ENCODE data around the gene COX10. TPM values are rescaled to one million over a fixed set of nuclear protein-coding genes. Genes with fewer than 3 reads are reported as not detected.
"Not testable (repeated sequence)": the region's sequence is repeated elsewhere in the genome, so short reads cannot be mapped to it uniquely, and the experiment has no call there.

Gene COX10
- total RNA-seq, 2 experiments from 2014 or later: 24.0 to 29.6 TPM

DNA sequence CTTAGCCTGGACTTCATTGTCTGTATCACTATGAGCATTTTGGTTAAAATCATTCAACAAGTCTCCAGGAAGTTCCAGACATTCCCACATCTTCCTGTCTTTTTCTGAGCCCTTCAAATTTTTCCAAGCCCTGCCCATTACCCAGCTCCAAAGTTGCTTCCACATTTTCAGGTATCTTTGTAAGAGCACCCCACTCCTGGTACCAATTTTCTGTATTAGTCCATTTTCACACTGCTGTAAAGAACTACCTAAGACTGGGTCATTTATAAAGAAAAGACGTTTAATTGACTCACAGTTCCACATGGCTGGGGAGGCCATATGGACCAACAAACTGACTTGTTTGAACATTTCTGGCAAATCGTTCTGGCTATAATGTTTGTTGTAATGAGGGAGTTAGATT, 100.0 kb downstream of the COX10 start:
- DNase-seq: no peak
- peaks cover 11% of the 10 kb centered on the region for H3K4me1 Mint-ChIP-seq
- no peak overlapping the region for H3K27ac Mint-ChIP-seq
- peaks cover 49% of the 10 kb centered on the region for H3K36me3 Mint-ChIP-seq (ENCODE audit: low read depth)
- POLR2A ChIA-PET: no interaction called here
- CTCF ChIA-PET: no interaction called here
- peaks cover 29% of the 10 kb centered on the region for H3K9me3 Mint-ChIP-seq
- no peak overlapping the region for H3K4me3 Mint-ChIP-seq
- H3K27me3 Mint-ChIP-seq: no peaks in the 10 kb centered on the region

- ChIA-PET POLR2A (no interaction called here), CTCF (no interaction called here)
- Mint-ChIP-seq H3K36me3 (ENCODE audit: low read depth) (peaks cover 45% of the 10 kb centered on the region), H3K4me1 (peaks cover 11% of the 10 kb centered on the region), H3K4me3 (no peak overlapping the region), H3K27me3 (no peaks in the 10 kb centered on the region), H3K27ac (no peak overlapping the region), H3K9me3 (peaks cover 29% of the 10 kb centered on the region)
- DNase-seq: no peak
Observed at GRCh38 chr17:14169901-14170300, 100.6 kb downstream of the COX10 start.

DNA sequence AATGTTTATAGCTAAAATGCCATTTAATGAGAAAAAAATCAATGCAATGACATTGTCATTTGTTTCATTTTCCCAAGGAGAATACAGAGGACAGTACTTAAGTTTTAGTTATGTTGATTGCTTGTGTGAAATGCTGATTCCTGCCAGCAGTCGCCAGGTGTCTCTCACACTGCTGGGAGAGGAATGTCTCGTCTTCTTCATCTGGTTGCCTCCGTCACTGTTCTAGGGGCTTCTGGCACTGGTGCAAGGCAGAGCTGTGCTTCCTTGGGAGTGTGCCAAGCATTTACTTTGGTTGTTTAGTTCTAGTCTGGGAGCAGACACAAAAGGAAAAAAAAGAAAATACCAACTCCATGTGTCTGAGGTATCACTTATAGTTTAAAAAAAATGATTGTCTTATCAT, 107.7 kb downstream of the COX10 start:
- H3K9me3 Mint-ChIP-seq: not testable (repeated sequence)

DNA sequence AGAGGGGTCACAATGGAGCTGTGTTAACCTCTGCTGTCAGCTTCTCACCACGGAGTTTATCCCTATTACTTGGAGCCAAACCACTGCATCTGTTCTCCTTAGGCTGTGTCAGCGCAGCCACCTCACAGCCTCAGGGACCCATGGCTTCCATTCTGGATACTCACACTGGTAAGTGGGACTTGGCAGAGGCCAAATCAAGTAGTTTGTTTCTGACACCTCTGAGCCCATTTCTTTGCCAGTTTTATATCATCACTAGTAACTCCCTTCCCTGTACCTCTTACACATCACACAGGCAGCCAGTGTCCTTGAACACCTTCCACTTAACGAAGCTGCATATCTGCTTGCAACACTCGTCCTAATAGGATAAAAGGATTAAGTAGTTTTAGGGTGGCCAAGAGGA, 108.5 kb downstream of the COX10 start:
- POLR2A ChIA-PET; H3K9me3 Mint-ChIP-seq; CTCF ChIA-PET; H3K4me1 Mint-ChIP-seq; H3K27me3 Mint-ChIP-seq; H3K27ac Mint-ChIP-seq; H3K4me3 Mint-ChIP-seq; H3K36me3 Mint-ChIP-seq (ENCODE audit: low read depth); DNase-seq: not testable (repeated sequence)

More for the DNA sequence above, 107.7 kb downstream of the COX10 start:
- POLR2A ChIA-PET; H3K4me3 Mint-ChIP-seq; CTCF ChIA-PET; DNase-seq; H3K36me3 Mint-ChIP-seq (ENCODE audit: low read depth); H3K27me3 Mint-ChIP-seq; H3K27ac Mint-ChIP-seq; H3K4me1 Mint-ChIP-seq: not testable (repeated sequence)

DNA sequence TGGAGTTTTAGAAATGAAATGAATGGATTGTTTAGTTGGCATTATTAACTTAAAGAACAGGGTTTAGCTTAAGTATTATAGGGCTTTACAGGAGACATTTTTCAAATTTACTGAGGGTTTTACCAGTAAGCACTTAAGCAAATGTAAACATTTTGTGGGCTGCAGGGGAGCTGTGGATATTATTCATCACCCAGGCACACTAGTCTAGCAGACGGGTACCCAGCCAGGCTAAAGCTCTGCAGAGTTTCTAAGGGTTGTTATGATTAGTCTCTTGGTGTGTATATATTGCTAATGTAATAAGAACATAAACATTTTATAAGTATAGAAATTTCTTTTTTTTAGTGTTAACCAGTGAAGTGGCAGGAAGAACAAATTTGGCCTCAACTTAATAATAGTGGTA, 110.6 kb downstream of the COX10 start:
- H3K4me3 Mint-ChIP-seq, H3K4me1 Mint-ChIP-seq, H3K27ac Mint-ChIP-seq, H3K27me3 Mint-ChIP-seq, CTCF ChIA-PET, DNase-seq, POLR2A ChIA-PET, H3K9me3 Mint-ChIP-seq: not testable (repeated sequence)
- peaks cover 10% of the 10 kb centered on the region for H3K36me3 Mint-ChIP-seq (ENCODE audit: low read depth)

GRCh38 chr17:14182084-14182483, 112.8 kb downstream of the COX10 start:
- DNase-seq, H3K9me3 Mint-ChIP-seq, POLR2A ChIA-PET: not testable (repeated sequence)

GRCh38 chr17:14184536-14184935, 115.2 kb downstream of the COX10 start:
- H3K4me3 Mint-ChIP-seq, CTCF ChIA-PET, H3K9me3 Mint-ChIP-seq, POLR2A ChIA-PET, DNase-seq, H3K27me3 Mint-ChIP-seq, H3K4me1 Mint-ChIP-seq, H3K27ac Mint-ChIP-seq: not testable (repeated sequence)
- peaks cover 10% of the 10 kb centered on the region for H3K36me3 Mint-ChIP-seq (ENCODE audit: low read depth)

More at GRCh38 chr17:14182084-14182483, 112.8 kb downstream of the COX10 start:
- not testable (repeated sequence) for H3K27me3 Mint-ChIP-seq, H3K27ac Mint-ChIP-seq, H3K4me3 Mint-ChIP-seq, H3K4me1 Mint-ChIP-seq
- CTCF ChIA-PET: interaction anchor here (1.3 kb wide), 1 partner anchor 17 kb away, joined by 5 read pairs; no protein-coding TSS in a partner anchor
- peaks cover 10% of the 10 kb centered on the region for H3K36me3 Mint-ChIP-seq (ENCODE audit: low read depth)

- POLR2A ChIA-PET, H3K27ac Mint-ChIP-seq, DNase-seq, H3K4me3 Mint-ChIP-seq, H3K27me3 Mint-ChIP-seq, CTCF ChIA-PET, H3K9me3 Mint-ChIP-seq: not testable (repeated sequence)
- H3K36me3 Mint-ChIP-seq (ENCODE audit: low read depth): peaks cover 18% of the 10 kb centered on the region
- H3K4me1 Mint-ChIP-seq: peaks cover 17% of the 10 kb centered on the region
Observed at GRCh38 chr17:14186443-14186842, 117.1 kb downstream of the COX10 start.

- DNase-seq, H3K27me3 Mint-ChIP-seq, H3K4me3 Mint-ChIP-seq, POLR2A ChIA-PET, H3K27ac Mint-ChIP-seq, CTCF ChIA-PET: not testable (repeated sequence)
- H3K36me3 Mint-ChIP-seq (ENCODE audit: low read depth): peaks cover 30% of the 10 kb centered on the region
- peaks cover 11% of the 10 kb centered on the region for H3K9me3 Mint-ChIP-seq
- peaks cover 45% of the 10 kb centered on the region for H3K4me1 Mint-ChIP-seq
Observed at GRCh38 chr17:14190774-14191173, 121.5 kb downstream of the COX10 start.

DNA sequence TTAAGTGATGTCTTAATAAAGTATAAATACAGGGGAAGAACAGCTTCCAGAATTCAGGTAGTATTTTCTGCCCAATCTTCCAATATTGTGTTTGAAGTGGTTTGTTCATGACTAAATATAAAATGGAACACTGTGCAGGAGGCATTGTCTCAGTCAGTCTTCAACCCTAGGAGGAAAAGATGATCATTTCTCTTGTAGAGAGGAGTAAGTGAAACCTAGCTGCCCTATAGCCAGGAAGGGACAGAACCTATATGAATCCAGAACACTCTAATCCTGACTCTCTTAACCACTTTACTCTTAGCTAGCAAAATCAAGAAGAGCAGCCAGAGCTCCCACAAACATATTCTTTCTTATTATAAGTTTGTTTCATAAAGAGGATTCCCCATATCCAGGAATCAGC, 122.2 kb downstream of the COX10 start:
- POLR2A ChIA-PET, DNase-seq, H3K4me3 Mint-ChIP-seq, H3K27me3 Mint-ChIP-seq, CTCF ChIA-PET: not testable (repeated sequence)
- H3K27ac Mint-ChIP-seq: peak overlapping the region; percentile 31
- H3K9me3 Mint-ChIP-seq: peaks cover 11% of the 10 kb centered on the region
- peaks cover 52% of the 10 kb centered on the region for H3K4me1 Mint-ChIP-seq
- peaks cover 36% of the 10 kb centered on the region for H3K36me3 Mint-ChIP-seq (ENCODE audit: low read depth)

DNA sequence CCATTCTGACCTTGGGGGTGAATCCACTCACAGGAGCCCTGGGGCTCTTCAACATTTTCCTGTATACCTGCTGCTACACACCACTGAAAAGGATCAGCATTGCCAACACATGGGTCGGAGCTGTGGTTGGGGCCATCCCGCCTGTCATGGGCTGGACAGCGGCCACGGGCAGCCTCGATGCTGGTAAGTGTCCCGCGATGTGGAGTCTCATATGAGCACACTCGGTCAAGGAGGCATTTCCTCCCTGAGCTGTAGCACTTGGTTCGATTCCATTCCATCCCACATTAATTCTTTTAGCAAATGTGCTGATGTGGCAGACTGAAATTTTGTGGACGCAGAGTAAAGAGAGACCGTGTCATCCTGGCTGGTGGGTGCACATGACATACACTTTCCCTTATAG, 122.7 kb downstream of the COX10 start:
- peaks cover 58% of the 10 kb centered on the region for H3K4me1 Mint-ChIP-seq
- peak overlapping the region; percentile 77 for H3K27ac Mint-ChIP-seq
- peak overlapping the region; percentile 42 for H3K4me3 Mint-ChIP-seq
- H3K9me3 Mint-ChIP-seq: peaks cover 11% of the 10 kb centered on the region
- DNase-seq, H3K27me3 Mint-ChIP-seq, CTCF ChIA-PET, POLR2A ChIA-PET: not testable (repeated sequence)
- peaks cover 41% of the 10 kb centered on the region for H3K36me3 Mint-ChIP-seq (ENCODE audit: low read depth)

DNA sequence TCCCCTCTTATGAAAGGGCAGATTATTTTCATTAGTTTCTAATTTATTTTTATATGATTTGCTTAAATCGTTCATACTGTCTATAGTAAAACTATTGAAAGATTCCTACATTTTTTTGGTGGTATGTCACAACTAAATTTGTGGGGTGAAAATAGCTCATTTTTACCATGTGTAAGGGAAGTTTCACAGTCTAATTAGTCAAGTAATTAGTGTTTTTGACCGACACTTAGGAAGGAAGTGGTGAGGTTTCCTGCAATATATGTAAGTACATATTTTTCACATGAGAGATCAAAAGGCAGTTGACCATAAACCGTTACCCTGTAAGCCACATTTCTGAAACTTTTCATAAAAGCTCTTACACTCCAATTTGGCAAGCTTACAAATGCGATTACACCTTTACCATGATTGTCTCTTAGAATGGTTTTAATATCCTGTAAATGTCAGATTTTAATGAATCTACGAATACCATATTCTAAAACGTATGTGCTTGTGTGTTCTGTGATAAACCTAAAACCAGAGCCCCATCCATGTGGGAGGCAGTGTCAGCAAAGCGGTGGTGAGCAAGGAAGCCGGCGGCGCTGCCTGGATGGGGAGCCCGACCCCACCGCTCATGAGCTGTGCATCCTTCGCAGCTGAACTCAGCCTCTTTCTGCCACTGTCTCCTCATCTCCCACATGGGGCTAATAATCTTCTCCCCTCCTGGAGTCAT, 123.5 kb downstream of the COX10 start:
- H3K4me1 Mint-ChIP-seq: peaks cover 66% of the 10 kb centered on the region
- peaks cover 11% of the 10 kb centered on the region for H3K9me3 Mint-ChIP-seq
- H3K36me3 Mint-ChIP-seq (ENCODE audit: low read depth): peaks cover 47% of the 10 kb centered on the region
- H3K27ac Mint-ChIP-seq: peak overlapping the region; percentile 81
- CTCF ChIA-PET, H3K27me3 Mint-ChIP-seq, DNase-seq, POLR2A ChIA-PET: not testable (repeated sequence)
- H3K4me3 Mint-ChIP-seq: peak overlapping the region; percentile 42

DNA sequence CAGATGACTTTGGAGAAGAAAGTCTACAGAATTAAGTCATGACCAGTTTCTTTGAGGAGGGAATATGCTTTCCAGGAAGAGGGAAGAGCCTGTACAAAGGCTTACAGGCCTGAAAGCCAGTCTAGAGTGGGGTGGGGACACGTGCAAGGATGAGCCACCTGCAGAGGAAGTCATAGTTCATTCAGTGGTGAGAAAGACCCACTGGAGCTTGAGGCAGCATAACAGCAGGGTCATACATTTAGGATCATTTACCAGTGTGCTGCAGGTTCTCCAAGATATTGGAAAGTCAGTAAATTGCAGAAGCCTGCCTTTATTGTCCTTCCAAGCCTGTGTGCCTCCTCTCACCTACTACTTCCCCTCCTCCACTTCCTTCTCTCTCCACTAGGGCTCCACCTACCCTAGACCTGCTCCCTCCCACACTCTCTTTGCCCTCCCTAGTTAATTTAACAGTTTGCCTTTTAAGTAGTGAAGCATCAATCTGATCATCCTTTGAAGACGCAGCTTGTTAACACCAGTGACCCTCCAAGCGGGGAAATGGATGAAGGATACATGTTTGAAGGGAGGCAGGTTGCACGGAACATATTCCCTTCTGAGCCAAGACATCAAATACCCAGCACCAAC, 127.2 kb downstream of the COX10 start:
- peaks cover 84% of the 10 kb centered on the region for H3K4me1 Mint-ChIP-seq
- peaks cover 61% of the 10 kb centered on the region for H3K36me3 Mint-ChIP-seq (ENCODE audit: low read depth)
- POLR2A ChIA-PET: no interaction called here
- CTCF ChIA-PET: interaction anchor here (1.4 to 1.7 kb wide), 2 partner anchors 10 to 105 kb away, joined by 3 to 5 read pairs; partner anchors contain the start of gene HS3ST3B1
- no peaks in the 10 kb centered on the region for H3K27me3 Mint-ChIP-seq
- peak overlapping the region; percentile 20 for H3K4me3 Mint-ChIP-seq
- DNase-seq: no peak
- peak overlapping the region; percentile 88 for H3K27ac Mint-ChIP-seq
- peaks cover 4% of the 10 kb centered on the region for H3K9me3 Mint-ChIP-seq

- Mint-ChIP-seq H3K36me3 (ENCODE audit: low read depth) (peaks cover 57% of the 10 kb centered on the region), H3K9me3 (peaks cover 4% of the 10 kb centered on the region), H3K27ac (peak overlapping the region; percentile 88), H3K4me3 (peak overlapping the region; percentile 57), H3K4me1 (peaks cover 86% of the 10 kb centered on the region), H3K27me3 (no peaks in the 10 kb centered on the region)
- ChIA-PET CTCF (interaction anchor here (1.4 to 1.7 kb wide), 2 partner anchors 9 to 104 kb away, joined by 3 to 5 read pairs; partner anchors contain the start of gene HS3ST3B1), POLR2A (no interaction called here)
- no peak for DNase-seq
Observed at GRCh38 chr17:14197057-14197456, 127.8 kb downstream of the COX10 start.
